Endodermal cell (in vitro differentiated cells): ENCODE results near the gene ZNF622. TPM values are rescaled to one million over a fixed set of nuclear protein-coding genes. Genes with fewer than 3 reads are reported as not detected.
A peak's percentile ranks its signal among the peaks of the same experiment; 100 is the strongest.

ENCODE experiments used
- DNase-seq: peaks from one replicate; pipeline ENCODE4 v3.0.0-alpha.2; 2017
- H3K27ac ChIP-seq: 2 replicates; pipeline ENCODE4 v1.5.1; 2013; ENCODE audit warnings: mild to moderate bottlenecking, low read depth, low read length, moderate library complexity
- H3K27me3 ChIP-seq: 2 replicates; pipeline ENCODE4 v1.6.1; 2013; ENCODE audit warnings: mild to moderate bottlenecking, low read length, moderate library complexity; ENCODE audit not compliant: insufficient read depth, control insufficient read depth, poor library complexity, severe bottlenecking
- H3K36me3 ChIP-seq: 2 replicates; pipeline ENCODE4 v1.7.0; 2013; ENCODE audit warnings: mild to moderate bottlenecking, low read length, moderate library complexity; ENCODE audit not compliant: control insufficient read depth, insufficient read depth
- H3K4me1 ChIP-seq: one replicate; pipeline ENCODE4 v1.7.0; 2013; ENCODE audit warnings: low read length; ENCODE audit not compliant: control insufficient read depth, insufficient read depth
- H3K4me3 ChIP-seq: 2 replicates; pipeline ENCODE4 v1.5.1; 2013; ENCODE audit warnings: mild to moderate bottlenecking, low read length, moderate library complexity
- H3K9ac ChIP-seq: 2 replicates; pipeline ENCODE4 v1.6.1; 2013; ENCODE audit warnings: mild to moderate bottlenecking, low read length, moderate library complexity; ENCODE audit not compliant: poor library complexity, severe bottlenecking; ENCODE audit errors: extremely low read depth
- H3K9me3 ChIP-seq: 2 replicates; pipeline ENCODE4 v1.6.1; 2013; ENCODE audit warnings: mild to moderate bottlenecking, low read length, moderate library complexity; ENCODE audit not compliant: control insufficient read depth
- H3K27ac Mint-ChIP-seq: 2 replicates; pipeline ENCODE4 v1.8.0; 2020; ENCODE audit warnings: mixed read lengths
- H3K27me3 Mint-ChIP-seq: 2 replicates; pipeline ENCODE4 v1.8.0; 2021; ENCODE audit warnings: mild to moderate bottlenecking, mixed read lengths; ENCODE audit not compliant: insufficient read depth
- H3K36me3 Mint-ChIP-seq: 2 replicates; pipeline ENCODE4 v1.8.0; 2020; ENCODE audit warnings: low read depth, mixed read lengths
- H3K4me1 Mint-ChIP-seq: 2 replicates; pipeline ENCODE4 v1.8.0; 2020; ENCODE audit warnings: mixed read lengths
- H3K4me3 Mint-ChIP-seq: 2 replicates; pipeline ENCODE4 v1.8.0; 2020; ENCODE audit warnings: mild to moderate bottlenecking, moderate library complexity, mixed read lengths
- H3K9me3 Mint-ChIP-seq: 2 replicates; pipeline ENCODE4 v1.8.0; 2020; ENCODE audit warnings: mild to moderate bottlenecking, mixed read lengths
- WGBS, 2 experiments: methylation state at CpG; one replicate each; pipeline versions ENCODE4 v1.1.5 to v1.1.7; 2013; ENCODE audit warnings: missing lambda C conversion rate in 2 of 2, mixed read lengths in 1 of 2; ENCODE audit not compliant: insufficient coverage in 1 of 2, insufficient read length in 1 of 2; 5-methylcytosine and 5-hydroxymethylcytosine counted together
- total RNA-seq, 2 donors: library from RNA; stranded (reverse); fragmentation: NEBNext Ultra II Directional in 1 of 2; extraction: Animal tissue kit (Norgen Biotek cat#: 25700) in 1 of 2; gene quantifications; 2 replicates in 1 of 2; 3 replicates in 1 of 2; pipeline ENCODE4 v1.2.1, GENCODE V29; 2021
- TF ChIP-seq, protein P1 (sequence below): fragments of 200-600 bp; sonication (generic); conservative IDR thresholded peaks from 2 replicates; pipeline ENCODE4 v1.5.0; 2021; ENCODE audit warnings: antibody characterized with exemption, mild to moderate bottlenecking

The ZNF622 gene
- total RNA-seq, 2 donors from 2014 or later: 27.3 to 28.6 TPM

DNA sequence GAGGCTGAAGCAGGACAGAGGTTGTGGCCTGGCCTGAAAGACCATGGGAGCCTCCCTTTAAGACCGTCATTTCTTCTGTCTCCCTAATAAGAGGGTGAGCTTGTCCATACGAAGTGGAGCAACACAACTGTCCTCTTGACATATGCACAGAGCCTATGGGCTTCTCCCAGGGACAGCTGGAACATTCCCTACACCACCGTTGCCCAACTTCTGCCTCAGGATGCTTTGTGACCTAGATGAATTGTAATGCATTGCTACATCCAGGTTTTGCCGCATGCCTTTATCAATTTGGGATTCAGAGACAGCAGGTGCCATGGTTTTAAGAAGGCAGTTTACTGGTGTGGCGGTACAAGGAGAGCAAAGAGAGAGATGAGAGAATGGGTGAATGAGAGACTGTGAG is 34.4 kb upstream of the ZNF622 start:
- Histone ChIP-seq H3K36me3 (no peaks in the 10 kb centered on the region), H3K9me3 (peaks cover 14% of the 10 kb centered on the region), H3K4me1 (no peaks in the 10 kb centered on the region), H3K4me3 (no peak overlapping the region), H3K27me3 (no peaks in the 10 kb centered on the region), H3K27ac (no peak overlapping the region), H3K9ac (no peak overlapping the region)
- H3K36me3 Mint-ChIP-seq: peaks cover under 1% of the 10 kb centered on the region
- no peak for DNase-seq
- no peaks in the 10 kb centered on the region for H3K4me1 Mint-ChIP-seq
- peaks cover 22% of the 10 kb centered on the region for H3K9me3 Mint-ChIP-seq
- no peaks in the 10 kb centered on the region for H3K27me3 Mint-ChIP-seq
- no peak overlapping the region for H3K27ac Mint-ChIP-seq
- TF ChIP-seq, protein P1, sequence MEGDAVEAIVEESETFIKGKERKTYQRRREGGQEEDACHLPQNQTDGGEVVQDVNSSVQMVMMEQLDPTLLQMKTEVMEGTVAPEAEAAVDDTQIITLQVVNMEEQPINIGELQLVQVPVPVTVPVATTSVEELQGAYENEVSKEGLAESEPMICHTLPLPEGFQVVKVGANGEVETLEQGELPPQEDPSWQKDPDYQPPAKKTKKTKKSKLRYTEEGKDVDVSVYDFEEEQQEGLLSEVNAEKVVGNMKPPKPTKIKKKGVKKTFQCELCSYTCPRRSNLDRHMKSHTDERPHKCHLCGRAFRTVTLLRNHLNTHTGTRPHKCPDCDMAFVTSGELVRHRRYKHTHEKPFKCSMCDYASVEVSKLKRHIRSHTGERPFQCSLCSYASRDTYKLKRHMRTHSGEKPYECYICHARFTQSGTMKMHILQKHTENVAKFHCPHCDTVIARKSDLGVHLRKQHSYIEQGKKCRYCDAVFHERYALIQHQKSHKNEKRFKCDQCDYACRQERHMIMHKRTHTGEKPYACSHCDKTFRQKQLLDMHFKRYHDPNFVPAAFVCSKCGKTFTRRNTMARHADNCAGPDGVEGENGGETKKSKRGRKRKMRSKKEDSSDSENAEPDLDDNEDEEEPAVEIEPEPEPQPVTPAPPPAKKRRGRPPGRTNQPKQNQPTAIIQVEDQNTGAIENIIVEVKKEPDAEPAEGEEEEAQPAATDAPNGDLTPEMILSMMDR: no peak
- 89 to 93% methylated on average over 5 of the region's 5 CpGs for WGBS, 2 experiments
- no peak overlapping the region for H3K4me3 Mint-ChIP-seq

DNA sequence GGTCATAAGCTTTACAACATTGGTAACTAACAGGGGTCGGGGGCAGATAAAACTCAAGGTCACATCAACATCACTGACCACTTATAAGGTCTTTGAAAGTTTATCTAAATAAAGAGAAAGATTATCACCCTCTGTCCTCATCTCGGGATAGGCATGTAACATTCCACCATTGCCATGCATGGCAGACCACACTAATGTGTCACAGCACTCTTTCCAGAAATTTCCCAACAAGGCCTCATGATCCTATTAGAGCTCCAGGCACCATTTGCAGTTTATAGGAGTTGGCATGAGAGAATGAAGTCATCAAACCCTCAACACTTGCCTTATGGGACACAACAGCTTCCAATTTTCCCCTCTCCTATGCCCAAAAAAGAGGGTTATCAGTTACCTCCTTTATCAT is 31.9 kb upstream of the ZNF622 start:
- no peak for DNase-seq
- H3K27me3 ChIP-seq: no peaks in the 10 kb centered on the region
- Mint-ChIP-seq H3K36me3 (peaks cover 4% of the 10 kb centered on the region), H3K4me3 (no peak overlapping the region), H3K4me1 (no peaks in the 10 kb centered on the region), H3K27ac (no peak overlapping the region), H3K27me3 (no peaks in the 10 kb centered on the region), H3K9me3 (peaks cover 31% of the 10 kb centered on the region)
- peaks cover 25% of the 10 kb centered on the region for H3K9me3 ChIP-seq
- H3K36me3 ChIP-seq: no peaks in the 10 kb centered on the region
- H3K4me3 ChIP-seq: no peak overlapping the region
- no peak overlapping the region for H3K27ac ChIP-seq
- 89 to 100% methylated on average over 1 to 2 of the region's 2 CpGs for WGBS, 2 experiments
- no peaks in the 10 kb centered on the region for H3K4me1 ChIP-seq
- TF ChIP-seq, protein P1: no peak
- H3K9ac ChIP-seq: no peak overlapping the region

DNA sequence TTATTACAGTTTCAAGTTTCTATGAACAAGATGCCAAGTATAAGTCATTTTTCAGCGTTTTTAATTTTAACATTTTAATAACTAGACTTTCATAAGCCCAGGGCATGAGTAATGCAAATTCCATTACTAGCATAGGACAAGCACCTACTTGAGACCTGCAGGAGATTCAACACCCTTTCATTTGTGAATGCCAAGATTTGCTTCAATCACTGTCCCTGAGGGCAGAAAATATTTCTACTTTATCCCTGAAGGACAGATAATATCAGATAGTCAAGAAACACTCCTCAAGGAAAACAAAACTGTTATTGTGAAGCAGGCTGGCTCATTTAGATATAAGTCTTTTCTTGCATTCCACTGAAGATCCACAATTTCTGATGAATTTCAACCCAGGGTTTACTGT is 27.7 kb upstream of the ZNF622 start:
- no peak for DNase-seq
- H3K36me3 ChIP-seq: no peaks in the 10 kb centered on the region
- H3K27me3 Mint-ChIP-seq: no peaks in the 10 kb centered on the region
- no peak overlapping the region for H3K9ac ChIP-seq
- H3K9me3 ChIP-seq: peaks cover 25% of the 10 kb centered on the region
- no peaks in the 10 kb centered on the region for H3K4me1 ChIP-seq
- TF ChIP-seq, protein P1: no peak
- H3K27ac ChIP-seq: no peak overlapping the region
- H3K36me3 Mint-ChIP-seq: peaks cover 4% of the 10 kb centered on the region
- H3K27me3 ChIP-seq: no peaks in the 10 kb centered on the region
- peaks cover 30% of the 10 kb centered on the region for H3K9me3 Mint-ChIP-seq
- no peaks in the 10 kb centered on the region for H3K4me1 Mint-ChIP-seq
- peak overlapping the region; percentile 13 for H3K4me3 ChIP-seq
- no peak overlapping the region for H3K27ac Mint-ChIP-seq
- H3K4me3 Mint-ChIP-seq: no peak overlapping the region
- WGBS, 2 experiments: 81 to 88% methylated on average over 1 of the region's 1 CpG
